Adipose tissue (tissue), 3 donors: ENCODE results near the gene ZDHHC11. TPM values are rescaled to one million over a fixed set of nuclear protein-coding genes. Genes with fewer than 3 reads are reported as not detected.
"Not testable (repeated sequence)": the region's sequence is repeated elsewhere in the genome, so short reads cannot be mapped to it uniquely, and the experiment has no call there.

ENCODE experiments used
- H3K27ac ChIP-seq: one replicate; pipeline ENCODE4 v1.5.1; 2013; ENCODE audit warnings: low read depth, low read length
- WGBS, 3 donors: extraction: QIAGEN DNeasy Blood & Tissue Kit; methylation state at CpG; one replicate each; pipeline ENCODE4 v1.1.7; 2013; 5-methylcytosine and 5-hydroxymethylcytosine counted together
- polyA plus RNA-seq, 3 donors: library from polyadenylated mRNA; stranded (reverse); fragments of 200-250 nt; gene quantifications; one replicate each; pipeline ENCODE4 v1.2.3, GENCODE V29; 2013
- donor health status: healthy with polysubstance abuse.
- donor health status: Bipolar disorder and iron deficiency.
- donor health status: healthy.

Gene ZDHHC11
- polyA plus RNA-seq, 3 donors = 3.1 to 5.1 (median 4.4) TPM

DNA sequence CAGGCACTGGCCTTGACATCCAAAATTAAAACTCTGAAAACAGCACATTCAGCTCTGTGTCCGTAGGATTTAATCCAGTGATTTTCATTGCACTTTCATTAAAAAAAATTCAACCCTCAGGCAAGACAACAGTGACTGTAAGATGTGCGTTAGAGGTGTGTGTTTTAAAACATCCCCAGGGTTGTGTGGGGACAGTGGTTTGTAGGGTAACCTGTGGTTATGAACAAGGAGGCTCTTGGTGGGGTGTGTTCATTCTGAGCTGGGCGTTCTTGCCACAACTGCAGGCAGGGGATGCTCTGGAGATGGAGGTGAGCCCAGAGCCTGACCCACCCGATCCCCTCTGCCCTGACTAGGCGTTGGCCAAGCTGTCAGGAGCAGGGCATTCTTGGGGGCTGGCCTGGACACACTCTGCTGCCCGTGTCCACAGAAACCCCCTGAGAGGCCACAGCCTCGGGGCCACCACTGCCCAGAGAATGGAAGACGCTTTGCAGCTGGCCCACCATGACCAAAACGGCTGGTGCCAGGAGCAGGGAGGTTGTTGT lies 103.4 kb downstream of the ZDHHC11 start:
- H3K27ac ChIP-seq = not testable (repeated sequence)
- 88 to 97% (median 89%) methylated on average over 3 to 4 of the region's 9 CpGs for WGBS, 3 donors

DNA sequence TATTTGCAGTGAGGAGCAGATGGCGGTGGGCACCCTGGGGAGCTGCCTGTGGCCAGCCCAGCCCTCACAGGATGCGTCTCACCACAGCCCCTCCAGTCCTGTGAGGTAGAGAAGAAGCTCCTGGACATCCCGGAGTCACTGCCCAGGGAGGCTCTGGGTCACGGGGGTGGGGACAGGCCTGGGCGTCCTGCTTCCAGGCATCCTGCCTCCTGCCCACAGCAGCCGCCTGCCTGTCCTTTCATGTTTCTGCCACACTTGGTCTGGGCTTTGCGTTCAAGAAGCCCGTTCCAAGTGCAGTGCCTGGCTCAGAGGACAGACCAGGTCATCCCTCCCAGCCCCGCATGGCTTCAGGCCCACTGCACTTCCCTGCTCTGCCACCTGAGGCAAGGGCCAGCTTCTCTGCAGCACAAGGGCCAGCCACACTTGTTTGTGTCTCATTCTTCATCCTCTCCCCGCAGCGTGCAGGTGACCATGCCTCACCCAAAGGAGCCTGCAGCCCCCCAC lies 104.5 kb downstream of the ZDHHC11 start:
- WGBS, 3 donors = 80 to 86% (median 84%) methylated on average over 8 to 10 of the region's 11 CpGs
- H3K27ac ChIP-seq = no peak overlapping the region

Other genes with a start within 250 kb of the ZDHHC11 start
- 1 to 10 TPM; 1.5 to 2.9 (median 2.6) TPM for gene CEP72, start 238.6 kb downstream of the ZDHHC11 start, polyA plus RNA-seq
- 1 to 10 TPM; 1.2 to 3.1 (median 2.7) TPM for gene TPPP, start 157.6 kb downstream of the ZDHHC11 start, polyA plus RNA-seq
- gene ZDHHC11B, start 66.3 kb downstream of the ZDHHC11 start, polyA plus RNA-seq = 1 to 10 TPM; 1.1 to 4.4 (median 2.7) TPM
- 10 to 100 TPM; 15.6 to 27.6 (median 24.3) TPM for gene BRD9, start 41.8 kb upstream of the ZDHHC11 start, polyA plus RNA-seq
- gene TRIP13, start 41.9 kb upstream of the ZDHHC11 start, polyA plus RNA-seq = 1 to 10 TPM in 2 of 3 donors, under 1 TPM in 1; 0.58 to 1.5 (median 1.5) TPM
- gene NKD2, start 157.8 kb upstream of the ZDHHC11 start, polyA plus RNA-seq = 1 to 10 TPM; 5.0 to 8.8 (median 5.5) TPM